HG03095 (cell line): ENCODE measurements around the gene FRMD1.

Experiments
- ATAC-seq: cut with Tn5 transposase; IDR thresholded peaks from one replicate; pipeline ENCODE4 v1.9.1; 2021; ENCODE audit warnings: moderate library complexity; ENCODE audit not compliant: unreplicated experiment

The FRMD1 gene

GRCh38 chr6:168096271-168096764 lies 17.3 kb upstream of the FRMD1 start:
- ATAC-seq, result no peak

DNA sequence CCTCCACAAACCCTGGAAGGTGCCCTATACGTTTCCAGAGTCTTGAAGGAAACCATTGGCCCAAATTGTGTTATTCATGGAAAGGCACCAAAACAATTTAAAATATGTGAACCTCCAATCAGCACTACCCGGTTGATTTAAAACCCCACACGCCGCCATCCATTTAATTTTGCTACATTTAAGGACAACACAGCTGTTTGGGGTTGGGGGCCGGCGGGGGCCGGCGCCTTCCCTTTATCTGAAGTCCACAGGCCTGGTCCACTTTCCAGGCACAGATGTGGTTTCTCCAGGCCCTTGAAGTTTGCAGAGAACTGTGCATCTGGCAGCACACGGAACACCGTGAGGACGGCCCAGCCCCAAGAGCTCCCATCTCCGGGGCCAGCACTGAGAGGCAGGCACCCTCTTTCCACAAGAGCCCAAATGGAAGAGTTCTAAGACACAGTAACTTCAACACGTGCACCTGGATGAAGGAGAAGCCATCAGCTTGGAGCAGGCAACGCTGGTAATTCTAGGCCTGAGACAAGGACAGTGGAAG lies 16.8 kb upstream of the FRMD1 start:
- ATAC-seq, result no peak

DNA sequence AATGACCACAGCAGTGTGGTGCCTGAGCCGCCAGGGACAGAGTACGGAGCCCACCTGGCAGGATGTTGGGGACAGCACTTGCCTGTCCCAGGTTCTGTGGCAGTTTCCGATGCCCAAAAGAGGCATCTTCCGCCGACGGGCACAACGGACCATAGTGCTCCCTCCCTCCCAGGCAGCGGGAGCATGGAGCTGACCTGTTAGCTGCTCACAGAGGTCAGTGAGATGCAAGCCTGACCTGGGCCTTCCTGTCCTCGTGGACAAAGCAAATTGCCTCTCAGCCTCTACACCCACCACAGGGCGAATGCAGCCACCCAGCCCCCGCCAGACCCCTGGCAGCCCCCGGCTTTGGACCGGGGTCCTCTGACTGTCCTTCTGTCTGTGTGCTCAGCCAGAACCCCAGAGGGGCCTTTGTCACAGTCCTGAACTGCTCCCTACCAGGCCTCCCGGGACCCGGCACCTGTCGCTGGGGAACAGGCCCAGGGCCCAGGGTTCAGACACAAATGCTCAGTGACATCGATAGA lies 16.2 kb upstream of the FRMD1 start:
- no peak for ATAC-seq

DNA sequence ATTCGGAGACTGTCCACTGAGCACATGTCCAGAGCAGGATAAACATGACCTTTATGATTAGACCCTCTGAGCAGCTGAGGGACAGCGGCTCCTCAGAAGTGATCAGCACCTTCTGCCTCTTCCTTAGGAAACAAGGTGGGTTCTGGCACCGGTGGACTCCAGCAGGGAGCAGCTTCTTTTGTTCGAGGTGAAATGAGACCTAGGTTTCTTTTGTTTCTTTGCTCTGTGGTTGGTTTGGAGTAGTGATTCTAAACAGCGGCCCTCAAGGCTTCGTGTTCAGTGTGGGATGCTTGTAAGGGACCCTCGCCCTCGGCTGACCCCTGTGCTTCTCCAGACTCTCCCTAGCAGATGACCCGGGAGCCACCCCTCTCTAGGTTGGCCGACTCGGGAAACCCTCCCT lies 14.6 kb upstream of the FRMD1 start:
- ATAC-seq, result no peak

DNA sequence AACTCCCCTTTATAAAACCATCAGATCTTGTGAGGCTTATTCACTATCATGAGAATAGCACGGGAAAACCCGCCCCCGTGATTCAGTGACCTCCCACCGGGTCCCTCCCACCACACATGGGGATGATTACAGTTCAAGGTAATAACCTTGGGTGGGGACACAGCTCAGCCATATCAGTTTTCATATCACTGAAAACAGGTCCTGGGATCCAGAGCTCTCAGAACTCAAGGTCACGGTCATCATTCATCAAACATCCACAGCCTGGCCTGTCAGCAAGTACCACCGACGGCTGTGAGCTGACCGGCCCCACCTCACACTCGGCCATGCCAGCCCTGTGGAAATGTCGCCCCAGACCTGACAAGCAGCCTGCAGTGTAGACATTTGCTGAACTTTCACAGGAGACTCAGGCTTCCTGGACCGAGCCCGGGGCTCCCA lies 14.1 kb upstream of the FRMD1 start:
- no peak for ATAC-seq

- ATAC-seq, result no peak
These were observed 13.5 kb upstream of the FRMD1 start for GRCh38 chr6:168092541-168092940.

GRCh38 chr6:168091381-168092264 lies 12.6 kb upstream of the FRMD1 start:
- no peak for ATAC-seq

DNA sequence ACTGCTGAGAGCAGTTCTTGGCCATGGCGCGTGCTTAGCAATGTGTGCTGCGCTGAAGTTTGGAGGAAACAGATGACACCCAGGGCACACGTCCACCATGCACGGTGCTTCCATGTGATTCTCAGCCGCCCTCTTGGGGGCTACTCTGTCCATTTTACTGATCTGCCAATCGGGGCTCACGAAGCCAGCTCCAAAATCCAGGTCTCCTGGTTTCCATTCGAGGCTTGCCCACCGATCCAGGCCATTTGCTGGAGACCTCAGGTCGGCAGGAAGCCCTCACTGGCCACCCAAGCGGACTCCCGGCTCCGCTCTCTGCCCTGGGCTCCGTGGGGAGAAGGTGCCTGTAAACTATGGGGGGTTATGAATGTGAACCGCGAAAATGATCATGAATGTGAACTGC lies 11.7 kb upstream of the FRMD1 start:
- no peak for ATAC-seq

GRCh38 chr6:168090064-168090690 lies 11.2 kb upstream of the FRMD1 start:
- ATAC-seq, result no peak

- no peak for ATAC-seq
These were observed 10.4 kb upstream of the FRMD1 start for GRCh38 chr6:168089186-168090063.

GRCh38 chr6:168088161-168089053 lies 9.4 kb upstream of the FRMD1 start:
- ATAC-seq, result no peak

DNA sequence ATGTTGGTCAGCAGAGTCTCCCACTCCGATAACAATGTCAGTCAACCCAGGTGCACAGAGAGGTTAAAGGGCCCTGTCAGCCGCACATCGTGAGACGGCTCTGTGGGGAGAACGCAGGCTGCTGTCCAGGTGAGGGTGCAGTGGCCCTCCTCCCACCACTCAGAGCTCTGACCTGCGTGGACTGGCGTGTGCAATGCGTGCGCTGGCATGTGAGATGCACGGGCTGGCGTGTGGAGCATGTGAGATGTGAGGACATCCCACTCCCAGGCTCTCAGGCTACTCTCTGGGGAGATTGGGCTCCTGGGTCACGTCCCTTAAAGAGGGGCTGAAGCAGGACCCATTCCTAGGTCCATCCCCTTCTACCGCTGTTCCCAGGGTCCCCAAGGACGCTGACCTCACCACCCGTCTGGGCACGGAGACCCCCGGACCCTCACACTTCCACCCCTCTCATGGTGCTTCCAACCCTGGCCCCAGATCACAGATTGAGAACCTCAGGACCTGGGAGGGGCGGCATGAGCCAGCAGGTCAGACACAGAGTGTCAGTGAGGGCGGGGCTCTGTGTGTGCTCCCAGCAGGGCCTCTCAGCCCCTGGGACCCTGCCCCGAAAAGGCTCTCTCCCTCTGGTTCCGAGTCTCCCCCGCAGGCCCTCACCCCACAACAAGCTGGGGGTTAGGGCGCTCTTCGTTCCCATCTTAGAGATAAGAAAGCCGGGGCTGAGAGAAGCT lies 8.6 kb upstream of the FRMD1 start:
- no peak for ATAC-seq

DNA sequence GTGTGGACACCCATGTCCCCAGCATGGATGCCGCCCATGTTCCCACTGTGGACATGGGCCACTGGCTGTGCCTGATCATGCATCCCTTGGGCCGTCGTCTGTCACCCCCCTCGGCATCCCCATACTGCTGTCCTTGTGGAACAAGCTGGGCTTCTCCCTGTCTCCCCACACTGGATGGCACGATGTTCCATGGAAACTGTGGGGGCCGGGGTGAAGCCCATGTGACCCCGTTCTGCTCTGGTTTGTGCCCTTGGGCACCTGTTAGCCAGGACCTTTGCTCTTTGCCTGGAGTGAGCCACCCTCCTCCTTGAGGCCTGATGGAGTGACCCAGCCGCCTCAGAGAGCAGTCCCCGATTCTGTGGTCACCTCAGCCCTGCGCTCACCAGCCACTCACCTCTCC lies 7.6 kb upstream of the FRMD1 start:
- ATAC-seq, result no peak

- ATAC-seq, result no peak
These were observed 7.1 kb upstream of the FRMD1 start for GRCh38 chr6:168086066-168086465.

GRCh38 chr6:168084465-168085160 lies 5.6 kb upstream of the FRMD1 start:
- no peak for ATAC-seq

GRCh38 chr6:168083514-168083885 lies 4.5 kb upstream of the FRMD1 start:
- no peak for ATAC-seq

DNA sequence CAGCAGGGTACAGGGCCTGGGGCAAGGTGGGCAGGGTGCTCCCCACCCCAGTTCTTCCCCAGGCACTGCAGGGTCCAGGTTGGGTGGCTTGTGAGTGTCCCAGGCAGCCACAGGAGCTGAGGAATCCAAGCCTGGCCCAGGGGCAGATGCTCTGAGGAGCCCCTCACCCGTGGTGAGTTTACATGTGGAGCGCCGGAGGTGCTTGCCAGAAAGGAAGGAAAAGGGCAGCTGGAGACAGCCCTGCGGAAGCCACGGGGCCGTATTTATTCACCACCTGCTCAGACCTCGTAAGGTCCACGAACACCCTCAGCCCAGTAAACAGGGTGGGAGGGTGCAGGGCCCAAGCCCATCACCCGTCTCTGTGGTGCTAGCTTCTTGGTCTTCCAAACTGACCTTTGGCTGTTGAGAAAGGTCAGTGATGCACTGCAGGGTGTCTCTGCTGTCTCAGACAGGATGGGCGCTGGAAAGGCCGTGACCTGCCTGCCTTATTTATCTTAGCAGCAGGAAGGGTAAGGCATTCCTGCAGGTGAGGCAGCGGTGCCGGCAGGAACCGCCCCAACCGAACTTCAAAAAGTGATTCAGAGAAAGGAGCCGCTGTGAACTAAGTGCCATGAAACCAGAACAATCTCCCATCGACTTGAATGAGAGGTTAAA lies 4.0 kb upstream of the FRMD1 start:
- no peak for ATAC-seq
